Fibroblast of upper back skin (primary cell): ENCODE results near the gene TNS3.
"Not testable (repeated sequence)": the region's sequence is repeated elsewhere in the genome, so short reads cannot be mapped to it uniquely, and the experiment has no call there.

Experiments used
- DNase-seq: peaks from one replicate; pipeline ENCODE4 v3.0.0-alpha.2; 2013

TNS3 gene

GRCh38 chr7:47581804-47582763 is at the start of gene TNS3:
TSS of gene TNS3 (minus strand) at chr7:47582111. CDS start at chr7:47439636, 142,475 bp downstream.
- DNase-seq, result no peak

- no peak for DNase-seq
These were observed 49.8 kb upstream of the TNS3 start for GRCh38 chr7:47631711-47632110.

GRCh38 chr7:47627580-47628283 is 45.8 kb upstream of the TNS3 start:
- no peak for DNase-seq

- DNase-seq, result no peak
These were observed 44.2 kb upstream of the TNS3 start for GRCh38 chr7:47625861-47626715.

GRCh38 chr7:47624689-47625088 is 42.8 kb upstream of the TNS3 start:
- DNase-seq, result no peak

- peak; percentile 95 for DNase-seq
These were observed 41.2 kb upstream of the TNS3 start for GRCh38 chr7:47622946-47623640.

- DNase-seq, result no peak
These were observed 40.7 kb upstream of the TNS3 start for GRCh38 chr7:47622586-47622945.

- DNase-seq, result no peak
These were observed 40.2 kb upstream of the TNS3 start for GRCh38 chr7:47621979-47622561.

- no peak for DNase-seq
These were observed 39.4 kb upstream of the TNS3 start for GRCh38 chr7:47621347-47621746.

GRCh38 chr7:47619806-47620205 is 37.9 kb upstream of the TNS3 start:
- no peak for DNase-seq

- DNase-seq, result no peak
These were observed 35.2 kb upstream of the TNS3 start for GRCh38 chr7:47617131-47617530.

- no peak for DNase-seq
These were observed 32.5 kb upstream of the TNS3 start for GRCh38 chr7:47614450-47614849.

GRCh38 chr7:47611045-47611511 is 29.2 kb upstream of the TNS3 start:
- DNase-seq, result no peak

- DNase-seq, result peak; percentile 70
These were observed 28.7 kb upstream of the TNS3 start for GRCh38 chr7:47610506-47611044.

- DNase-seq, result peak; percentile 73
These were observed 28.0 kb upstream of the TNS3 start for GRCh38 chr7:47609803-47610452.

- DNase-seq, result not testable (repeated sequence)
These were observed 24.7 kb upstream of the TNS3 start for GRCh38 chr7:47606593-47607046.

- DNase-seq, result no peak
These were observed 24.1 kb upstream of the TNS3 start for GRCh38 chr7:47605816-47606575.

GRCh38 chr7:47604496-47604890 is 22.6 kb upstream of the TNS3 start:
- DNase-seq, result no peak

- not testable (repeated sequence) for DNase-seq
These were observed 21.8 kb upstream of the TNS3 start for GRCh38 chr7:47603514-47604255.
